ENCODE data around the gene SPEN. TPM values are rescaled to one million over a fixed set of nuclear protein-coding genes. Genes with fewer than 3 reads are reported as not detected.
A peak's percentile ranks its signal among the peaks of the same experiment; 100 is the strongest.

SPEN gene
- total RNA-seq, 1 experiment from 2014 or later: 44.2 TPM

DNA sequence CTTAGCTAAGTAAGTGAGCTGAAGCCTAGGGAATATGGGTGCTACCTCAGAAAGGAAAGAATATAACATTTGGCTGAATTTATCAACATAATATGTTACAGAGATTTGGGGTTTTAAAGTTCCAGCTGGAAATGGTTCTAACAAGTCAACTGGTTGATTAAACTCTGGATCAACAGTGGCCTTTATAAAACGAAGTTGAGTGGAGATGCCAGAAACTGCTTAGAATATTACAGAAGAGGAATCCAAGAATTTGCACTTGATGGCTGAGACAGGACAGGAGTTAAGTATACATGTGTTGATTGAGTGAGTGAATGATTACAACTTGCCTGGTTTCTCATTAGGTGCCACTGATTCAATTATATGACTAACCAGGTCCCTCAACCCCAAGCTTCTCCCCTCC is 135.8 kb downstream of the SPEN start:
- DNase-seq (ENCODE audit: unreplicated experiment): no peak
- peaks cover 5% of the 10 kb centered on the region for H3K4me1 Mint-ChIP-seq (ENCODE audit: insufficient read depth, unreplicated experiment)
- no peaks in the 10 kb centered on the region for H3K9me3 Mint-ChIP-seq (ENCODE audit: unreplicated experiment)
- BruUV-seq (replicated peaks): no TSS peak
- H3K4me3 Mint-ChIP-seq (ENCODE audit: unreplicated experiment): no peak overlapping the region
- no peaks in the 10 kb centered on the region for H3K27me3 Mint-ChIP-seq (ENCODE audit: insufficient read depth, unreplicated experiment)
- TF ChIP-seq, protein P1, sequence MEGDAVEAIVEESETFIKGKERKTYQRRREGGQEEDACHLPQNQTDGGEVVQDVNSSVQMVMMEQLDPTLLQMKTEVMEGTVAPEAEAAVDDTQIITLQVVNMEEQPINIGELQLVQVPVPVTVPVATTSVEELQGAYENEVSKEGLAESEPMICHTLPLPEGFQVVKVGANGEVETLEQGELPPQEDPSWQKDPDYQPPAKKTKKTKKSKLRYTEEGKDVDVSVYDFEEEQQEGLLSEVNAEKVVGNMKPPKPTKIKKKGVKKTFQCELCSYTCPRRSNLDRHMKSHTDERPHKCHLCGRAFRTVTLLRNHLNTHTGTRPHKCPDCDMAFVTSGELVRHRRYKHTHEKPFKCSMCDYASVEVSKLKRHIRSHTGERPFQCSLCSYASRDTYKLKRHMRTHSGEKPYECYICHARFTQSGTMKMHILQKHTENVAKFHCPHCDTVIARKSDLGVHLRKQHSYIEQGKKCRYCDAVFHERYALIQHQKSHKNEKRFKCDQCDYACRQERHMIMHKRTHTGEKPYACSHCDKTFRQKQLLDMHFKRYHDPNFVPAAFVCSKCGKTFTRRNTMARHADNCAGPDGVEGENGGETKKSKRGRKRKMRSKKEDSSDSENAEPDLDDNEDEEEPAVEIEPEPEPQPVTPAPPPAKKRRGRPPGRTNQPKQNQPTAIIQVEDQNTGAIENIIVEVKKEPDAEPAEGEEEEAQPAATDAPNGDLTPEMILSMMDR (IDR thresholded peaks at IDR 0.05; ENCODE audit: unreplicated experiment): no peak
- H3K27ac Mint-ChIP-seq (ENCODE audit: low read depth, unreplicated experiment): no peak overlapping the region
- ChIA-PET POLR2A (interaction anchor here (0.7 kb wide), 1 partner anchor 132 kb away, joined by 3 read pairs; no protein-coding TSS in a partner anchor), CTCF (interaction anchor here (1.1 kb wide), 1 partner anchor 192 kb away, joined by 3 read pairs; no protein-coding TSS in a partner anchor)
- intact Hi-C loops (cut with micrococcal nuclease): no loop called here
- no peaks in the 10 kb centered on the region for H3K36me3 Mint-ChIP-seq (ENCODE audit: insufficient read depth, unreplicated experiment)

DNA sequence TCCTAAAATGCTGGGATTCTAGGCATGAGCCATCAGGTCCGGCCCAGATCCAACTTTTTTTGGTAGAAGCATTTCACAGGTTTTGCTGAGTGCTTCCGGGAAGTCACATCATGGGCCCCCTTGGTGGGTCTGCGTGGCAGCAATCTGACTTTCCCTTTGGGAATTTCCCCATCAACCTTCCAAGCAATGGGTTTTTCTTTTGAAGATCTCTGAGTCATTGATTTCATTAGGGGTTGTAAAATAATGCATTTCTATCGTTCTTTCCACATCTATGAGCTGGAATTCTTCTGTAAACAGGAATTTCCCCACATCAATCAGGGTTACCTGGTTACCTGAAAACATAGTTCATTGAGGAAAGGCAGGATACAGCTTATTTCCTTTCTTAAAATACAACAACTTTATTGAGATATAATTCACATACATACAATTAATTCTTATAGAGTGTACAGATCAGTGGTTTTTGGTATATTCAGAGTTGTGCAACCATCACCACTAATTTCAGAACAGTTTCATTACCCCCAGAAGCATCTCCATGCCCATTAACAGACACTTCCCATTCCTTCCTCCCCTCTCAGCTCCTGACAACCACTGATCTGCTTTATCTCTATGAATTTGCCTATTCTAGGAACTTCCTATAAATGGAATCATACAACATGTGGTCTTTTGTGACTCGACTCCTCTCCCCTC is 138.2 kb downstream of the SPEN start:
- peaks cover 5% of the 10 kb centered on the region for H3K4me1 Mint-ChIP-seq (ENCODE audit: insufficient read depth, unreplicated experiment)
- H3K27ac Mint-ChIP-seq (ENCODE audit: low read depth, unreplicated experiment): no peak overlapping the region
- no peak overlapping the region for H3K4me3 Mint-ChIP-seq (ENCODE audit: unreplicated experiment)
- peak; percentile 35 for DNase-seq (ENCODE audit: unreplicated experiment)
- H3K27me3 Mint-ChIP-seq (ENCODE audit: insufficient read depth, unreplicated experiment): no peaks in the 10 kb centered on the region
- POLR2A ChIA-PET: interaction anchor here (1.0 to 2.0 kb wide), 2 partner anchors 10 to 136 kb away, joined by 3 to 8 read pairs; partner anchors contain the start of gene ZBTB17
- H3K36me3 Mint-ChIP-seq (ENCODE audit: insufficient read depth, unreplicated experiment): no peaks in the 10 kb centered on the region
- no TSS peak for BruUV-seq (replicated peaks)
- H3K9me3 Mint-ChIP-seq (ENCODE audit: unreplicated experiment): no peaks in the 10 kb centered on the region
- TF ChIP-seq, protein P1 (IDR thresholded peaks at IDR 0.05; ENCODE audit: unreplicated experiment): no peak
- intact Hi-C loops (cut with micrococcal nuclease): no loop called here
- CTCF ChIA-PET: interaction anchor here (0.6 to 1.0 kb wide), 2 partner anchors 9 to 57 kb away, joined by 4 to 5 read pairs; no protein-coding TSS in a partner anchor

DNA sequence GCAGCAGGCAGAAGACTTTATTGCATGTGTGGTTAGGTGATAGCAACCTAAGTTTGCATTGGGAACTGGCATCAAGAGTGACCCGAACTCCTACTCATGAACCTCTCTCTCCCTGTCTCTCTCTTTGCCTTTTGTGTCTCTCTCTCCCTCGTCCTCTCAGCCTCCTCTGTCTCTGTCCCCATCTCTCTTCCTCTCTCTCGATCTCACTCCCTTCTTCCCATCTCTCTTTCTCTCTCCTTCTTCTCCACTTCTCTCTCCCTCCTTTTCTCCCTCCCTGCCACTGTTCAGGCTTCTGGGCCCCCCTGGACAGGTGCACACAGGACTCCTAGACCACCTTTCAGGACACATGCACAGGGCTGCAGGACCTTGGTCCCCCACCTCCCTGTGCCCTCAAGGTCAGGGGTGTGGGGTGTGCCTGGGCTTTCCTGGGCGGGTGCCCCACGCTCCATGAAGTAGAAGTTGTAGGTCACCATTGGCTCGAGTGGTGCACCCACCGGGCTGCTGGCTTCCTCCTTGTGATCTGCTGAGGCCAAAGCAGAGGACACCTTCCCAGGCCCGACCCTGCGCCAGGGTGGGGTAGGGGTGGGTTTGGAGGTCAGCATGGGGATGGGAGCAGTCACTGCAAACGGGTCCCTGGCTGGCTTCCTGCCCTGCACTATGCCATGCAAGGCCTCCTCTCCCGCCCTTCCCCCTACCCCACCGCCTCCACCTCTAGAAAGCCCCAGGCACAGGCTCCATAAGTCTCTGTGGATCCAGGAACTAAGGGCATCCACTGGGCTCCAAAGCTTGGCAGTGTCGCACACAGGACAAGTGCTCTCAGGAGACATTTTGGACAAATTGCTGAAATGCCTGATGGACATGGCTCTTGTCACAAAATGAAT is 141.6 kb downstream of the SPEN start:
- no peaks in the 10 kb centered on the region for H3K9me3 Mint-ChIP-seq (ENCODE audit: unreplicated experiment)

More for the DNA sequence above, 141.6 kb downstream of the SPEN start:
- H3K27ac Mint-ChIP-seq (ENCODE audit: low read depth, unreplicated experiment): no peak overlapping the region
- TF ChIP-seq, protein P1 (IDR thresholded peaks at IDR 0.05; ENCODE audit: unreplicated experiment): no peak
- no peak overlapping the region for H3K4me3 Mint-ChIP-seq (ENCODE audit: unreplicated experiment)
- no peaks in the 10 kb centered on the region for H3K36me3 Mint-ChIP-seq (ENCODE audit: insufficient read depth, unreplicated experiment)
- peaks cover 5% of the 10 kb centered on the region for H3K4me1 Mint-ChIP-seq (ENCODE audit: insufficient read depth, unreplicated experiment)
- no peaks in the 10 kb centered on the region for H3K27me3 Mint-ChIP-seq (ENCODE audit: insufficient read depth, unreplicated experiment)
- no peak for DNase-seq (ENCODE audit: unreplicated experiment)
- no TSS peak for BruUV-seq (replicated peaks)
- ChIA-PET POLR2A (interaction anchor here (0.9 to 1.0 kb wide), 2 partner anchors 142 to 174 kb away, joined by 3 to 4 read pairs; partner anchors contain the start of gene SPEN), CTCF (no interaction called here)
- intact Hi-C loops (cut with micrococcal nuclease): no loop called here

Data from MCF 10A (cell line).